GM12865 (cell line): ENCODE measurements around the gene SSBP2.

Experiments used
- DNase-seq: peaks from one replicate; pipeline ENCODE4 v3.0.0; 2010; ENCODE audit warnings: low read depth
- H3K4me3 ChIP-seq: 2 replicates; pipeline ENCODE4 v1.5.1; 2011; ENCODE audit warnings: mild to moderate bottlenecking, low read depth, low read length, control low read depth
- CTCF ChIP-seq: IDR thresholded peaks from 2 replicates; pipeline ENCODE4 v1.5.1; 2011; ENCODE audit warnings: low read length, control low read depth, low read depth, inconsistent platforms; ENCODE audit not compliant: insufficient read depth; ENCODE audit errors: missing control alignments

Gene SSBP2

GRCh38 chr5:81545911-81546310, 205.0 kb downstream of the SSBP2 start:
- TF ChIP-seq CTCF = no peak
- no peak overlapping the region for H3K4me3 ChIP-seq
- DNase-seq = no peak

- no peak for DNase-seq
- H3K4me3 ChIP-seq = no peak overlapping the region
- no peak for TF ChIP-seq CTCF
These were observed 206.4 kb downstream of the SSBP2 start for GRCh38 chr5:81544351-81545018.

- no peak for DNase-seq
- TF ChIP-seq CTCF = no peak
- H3K4me3 ChIP-seq = no peak overlapping the region
These were observed 208.7 kb downstream of the SSBP2 start for GRCh38 chr5:81542242-81542641.

- H3K4me3 ChIP-seq = no peak overlapping the region
- DNase-seq = no peak
- no peak for TF ChIP-seq CTCF
These were observed 212.9 kb downstream of the SSBP2 start for GRCh38 chr5:81537905-81538547.

GRCh38 chr5:81534441-81534840, 216.5 kb downstream of the SSBP2 start:
- TF ChIP-seq CTCF = no peak
- H3K4me3 ChIP-seq = no peak overlapping the region
- DNase-seq = no peak

GRCh38 chr5:81533629-81534405, 217.1 kb downstream of the SSBP2 start:
- no peak overlapping the region for H3K4me3 ChIP-seq
- TF ChIP-seq CTCF = no peak

More at GRCh38 chr5:81533629-81534405, 217.1 kb downstream of the SSBP2 start:
- no peak for DNase-seq
